ENCODE results near the gene RNLS.
"Not testable (repeated sequence)": the region's sequence is repeated elsewhere in the genome, so short reads cannot be mapped to it uniquely, and the experiment has no call there.

RNLS gene

DNA sequence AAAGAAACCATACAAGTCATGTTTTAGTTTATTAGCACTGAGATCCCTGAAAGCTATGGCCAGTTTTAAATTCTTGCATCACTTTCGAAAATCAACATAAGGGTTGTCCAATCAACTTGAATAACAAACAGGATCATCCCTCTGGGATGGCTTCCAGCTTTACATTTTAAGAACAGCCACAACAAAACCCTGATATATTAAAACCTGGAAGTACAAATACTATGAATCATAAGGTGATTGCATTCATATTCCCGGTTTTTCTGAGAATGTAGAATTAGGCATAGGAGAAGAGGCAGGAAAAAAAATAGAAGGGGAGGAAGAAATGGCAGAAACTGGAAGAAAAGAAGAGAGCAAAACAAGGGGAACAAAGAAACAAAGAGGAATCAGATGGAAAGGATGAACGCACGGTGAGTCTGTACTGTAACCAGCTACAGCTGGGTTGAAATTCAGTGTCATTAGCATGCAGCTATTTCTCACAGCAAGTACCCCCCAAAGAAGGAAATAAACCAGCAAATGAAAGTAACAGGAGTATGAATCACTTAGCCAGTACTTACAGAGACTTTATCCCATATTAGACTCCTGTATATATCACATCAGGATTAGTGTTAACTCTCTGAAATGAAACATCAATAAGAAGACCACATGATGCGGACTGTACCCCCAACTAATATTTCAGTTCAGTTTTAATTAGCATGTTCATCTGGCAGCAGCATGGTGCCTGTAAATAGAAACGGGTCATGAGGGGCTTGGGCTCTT, 301.3 kb downstream of the RNLS start:
- TF ChIP-seq, protein P1, sequence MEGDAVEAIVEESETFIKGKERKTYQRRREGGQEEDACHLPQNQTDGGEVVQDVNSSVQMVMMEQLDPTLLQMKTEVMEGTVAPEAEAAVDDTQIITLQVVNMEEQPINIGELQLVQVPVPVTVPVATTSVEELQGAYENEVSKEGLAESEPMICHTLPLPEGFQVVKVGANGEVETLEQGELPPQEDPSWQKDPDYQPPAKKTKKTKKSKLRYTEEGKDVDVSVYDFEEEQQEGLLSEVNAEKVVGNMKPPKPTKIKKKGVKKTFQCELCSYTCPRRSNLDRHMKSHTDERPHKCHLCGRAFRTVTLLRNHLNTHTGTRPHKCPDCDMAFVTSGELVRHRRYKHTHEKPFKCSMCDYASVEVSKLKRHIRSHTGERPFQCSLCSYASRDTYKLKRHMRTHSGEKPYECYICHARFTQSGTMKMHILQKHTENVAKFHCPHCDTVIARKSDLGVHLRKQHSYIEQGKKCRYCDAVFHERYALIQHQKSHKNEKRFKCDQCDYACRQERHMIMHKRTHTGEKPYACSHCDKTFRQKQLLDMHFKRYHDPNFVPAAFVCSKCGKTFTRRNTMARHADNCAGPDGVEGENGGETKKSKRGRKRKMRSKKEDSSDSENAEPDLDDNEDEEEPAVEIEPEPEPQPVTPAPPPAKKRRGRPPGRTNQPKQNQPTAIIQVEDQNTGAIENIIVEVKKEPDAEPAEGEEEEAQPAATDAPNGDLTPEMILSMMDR (IDR thresholded peaks at IDR 0.05; ENCODE audit: insufficient read depth, missing control alignments), result no peak
- no peak for FAIRE-seq
- DNase-seq (ENCODE audit: insufficient read length, low spot score), result no peak

DNA sequence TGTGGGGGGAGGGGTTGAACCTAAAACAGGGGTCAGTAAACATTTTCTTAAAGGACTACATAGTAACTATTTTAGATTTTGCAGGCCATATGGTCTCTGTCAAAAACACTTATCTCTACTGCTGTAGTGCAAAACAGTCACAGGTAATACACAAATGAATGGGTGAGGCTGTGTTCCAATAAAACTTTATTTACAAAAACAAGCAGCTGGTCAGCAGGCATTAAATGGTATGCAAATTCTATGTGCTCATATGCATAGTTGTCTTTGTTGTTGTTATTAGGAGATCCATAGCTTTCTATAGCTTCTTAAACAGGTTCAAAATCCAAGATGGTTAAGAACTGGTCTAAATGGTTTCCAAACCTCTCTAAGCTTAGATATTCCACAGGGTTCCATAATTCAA, 302.6 kb downstream of the RNLS start:
- TF ChIP-seq, protein P1 (IDR thresholded peaks at IDR 0.05; ENCODE audit: insufficient read depth, missing control alignments), result no peak
- no peak for DNase-seq (ENCODE audit: insufficient read length, low spot score)
- FAIRE-seq, result no peak

DNA sequence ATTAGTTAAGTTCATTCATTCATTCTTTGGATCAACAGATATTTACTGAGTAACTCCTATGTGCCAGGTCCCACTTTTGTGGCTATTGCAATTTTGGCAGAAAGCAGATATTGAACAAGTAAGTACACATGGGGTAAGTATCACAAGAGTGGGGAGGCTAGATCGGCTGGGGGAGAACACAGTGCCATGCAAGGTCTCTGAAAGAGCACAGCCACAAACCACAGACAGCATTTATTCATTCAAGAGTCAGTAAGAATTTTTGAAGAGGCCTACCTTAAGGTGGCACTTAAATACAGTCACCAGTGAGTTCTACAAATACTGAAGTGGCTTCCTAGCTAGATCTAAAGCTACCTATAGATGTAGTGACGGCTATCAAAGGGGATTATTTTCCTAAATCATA, 304.2 kb downstream of the RNLS start:
- DNase-seq (ENCODE audit: insufficient read length, low spot score) (no peak), FAIRE-seq (no peak)
- TF ChIP-seq, protein P1 (IDR thresholded peaks at IDR 0.05; ENCODE audit: insufficient read depth, missing control alignments), result no peak

DNA sequence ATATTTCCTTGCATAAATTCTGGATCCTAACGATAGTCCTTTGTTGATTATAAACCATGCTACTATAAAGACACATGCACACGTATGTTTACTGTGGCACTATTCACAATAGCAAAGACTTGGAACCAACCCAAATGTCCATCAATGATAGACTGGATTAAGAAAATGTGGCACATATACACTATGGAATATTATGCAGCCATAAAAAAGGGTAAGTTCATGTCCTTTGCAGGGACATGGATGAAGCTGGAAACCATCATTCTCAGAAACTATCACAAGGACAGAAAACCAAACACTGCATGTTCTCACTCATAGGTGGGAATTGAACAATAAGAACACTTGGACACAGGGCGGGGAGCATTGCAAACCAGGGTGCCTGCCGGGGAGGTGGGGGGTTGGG, 306.2 kb downstream of the RNLS start:
- DNase-seq (ENCODE audit: insufficient read length, low spot score); FAIRE-seq: not testable (repeated sequence)

DNA sequence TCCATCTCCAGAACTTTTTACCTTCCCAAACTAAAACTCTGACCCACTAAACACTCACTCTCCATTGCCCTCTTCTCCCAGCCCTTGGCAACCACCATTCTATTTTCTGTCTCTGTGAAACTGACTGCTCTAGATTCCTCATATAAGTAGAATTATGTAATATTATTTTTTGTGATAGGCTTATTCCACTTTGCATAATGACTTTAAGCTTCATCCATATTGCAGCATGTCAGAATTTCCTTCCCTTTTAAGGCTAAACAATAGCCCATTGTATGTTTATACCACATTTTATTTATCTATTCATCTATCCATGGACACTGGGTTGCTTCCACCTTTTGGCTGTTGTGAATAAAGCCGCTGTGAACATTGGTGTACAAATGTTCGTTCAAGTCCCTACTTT, 308.8 kb downstream of the RNLS start:
- FAIRE-seq (no peak), DNase-seq (ENCODE audit: insufficient read length, low spot score) (no peak)
- TF ChIP-seq, protein P1 (IDR thresholded peaks at IDR 0.05; ENCODE audit: insufficient read depth, missing control alignments), result no peak

DNA sequence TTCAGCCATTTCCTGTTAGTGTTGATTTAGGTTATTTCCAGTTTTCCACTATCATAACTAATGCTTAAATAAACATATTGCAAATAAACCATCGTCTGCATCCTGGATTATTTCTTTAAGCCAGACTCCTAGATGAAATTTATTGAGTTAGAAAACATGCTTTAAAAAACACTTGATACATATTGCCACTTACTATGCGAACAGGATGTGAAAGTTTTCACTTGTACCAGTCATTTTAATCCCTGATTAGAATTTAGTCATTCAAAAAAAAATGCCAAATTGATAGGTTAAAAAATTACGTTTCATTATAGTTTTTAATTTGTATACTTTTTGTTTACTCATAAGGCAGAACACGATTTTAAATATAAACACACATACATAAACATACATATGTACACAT, 309.6 kb downstream of the RNLS start:
- DNase-seq (ENCODE audit: insufficient read length, low spot score) (no peak), FAIRE-seq (no peak)
- TF ChIP-seq, protein P1 (IDR thresholded peaks at IDR 0.05; ENCODE audit: insufficient read depth, missing control alignments), result no peak

DNA sequence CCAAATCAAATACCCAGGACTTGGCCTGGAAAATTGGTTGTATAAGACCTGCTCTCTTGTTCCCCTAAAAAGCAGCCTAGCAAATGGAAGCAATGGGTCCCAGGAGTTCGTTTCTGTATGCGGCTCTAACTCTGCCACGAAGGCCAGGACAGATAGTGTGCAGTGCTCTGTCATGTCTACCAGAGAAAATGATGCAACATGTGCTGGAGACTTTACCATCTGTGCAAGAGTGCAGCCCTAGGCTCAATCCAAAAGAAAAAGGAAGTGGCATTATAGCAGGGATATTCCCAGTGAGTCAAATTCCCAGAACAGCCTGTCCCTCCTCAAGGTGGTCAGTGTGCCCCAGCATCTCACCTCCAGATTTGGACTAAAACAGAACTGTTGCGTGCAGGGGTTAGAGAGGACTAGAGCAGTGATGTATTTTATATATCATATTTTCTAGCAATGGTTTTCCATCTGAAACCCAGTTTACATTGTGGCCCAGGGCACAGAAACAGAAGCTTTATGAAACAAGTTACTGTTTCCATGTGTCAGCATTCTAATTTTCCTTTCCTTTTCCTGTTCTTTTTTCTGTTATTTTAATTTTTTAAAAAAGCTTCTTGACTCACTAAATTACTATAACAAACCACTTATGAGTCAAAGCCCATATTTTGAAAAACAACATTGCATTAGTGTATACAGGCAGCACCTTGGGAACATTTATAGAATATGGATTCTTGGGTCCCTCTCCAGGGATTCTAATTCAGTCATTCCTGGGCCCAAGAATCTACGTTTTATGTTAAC, 311.2 kb downstream of the RNLS start:
- DNase-seq (ENCODE audit: insufficient read length, low spot score) (no peak), FAIRE-seq (no peak)
- TF ChIP-seq, protein P1 (IDR thresholded peaks at IDR 0.05; ENCODE audit: insufficient read depth, missing control alignments), result no peak
